CD4-positive, alpha-beta T cell treated with Interleukin-15 for 1 hour (primary cell): ENCODE data around the gene ASGR2.
"Not testable (repeated sequence)": the region's sequence is repeated elsewhere in the genome, so short reads cannot be mapped to it uniquely, and the experiment has no call there.

ENCODE experiments used
- DNase-seq: peaks from one replicate; pipeline ENCODE4 v3.0.0-alpha.2; 2020

Gene ASGR2

DNA sequence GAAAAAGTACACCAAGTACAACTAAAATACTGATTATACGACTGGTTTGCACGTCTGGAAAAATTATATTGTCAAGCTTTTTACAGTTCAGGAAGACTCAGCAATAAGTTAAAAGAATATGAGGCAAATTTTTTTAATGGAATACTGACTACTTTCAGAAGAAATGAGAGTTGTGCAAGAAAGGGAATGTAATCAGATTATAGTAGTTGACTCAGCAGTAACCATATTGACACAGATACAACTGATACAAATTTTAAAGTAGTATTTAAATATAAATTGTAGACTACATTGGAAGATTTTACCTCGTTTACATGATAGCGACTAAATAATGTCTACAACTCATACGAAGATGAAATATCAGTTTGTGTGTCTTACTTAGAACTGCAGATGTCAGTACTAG, 16.7 kb downstream of the ASGR2 start:
- DNase-seq: no peak

DNA sequence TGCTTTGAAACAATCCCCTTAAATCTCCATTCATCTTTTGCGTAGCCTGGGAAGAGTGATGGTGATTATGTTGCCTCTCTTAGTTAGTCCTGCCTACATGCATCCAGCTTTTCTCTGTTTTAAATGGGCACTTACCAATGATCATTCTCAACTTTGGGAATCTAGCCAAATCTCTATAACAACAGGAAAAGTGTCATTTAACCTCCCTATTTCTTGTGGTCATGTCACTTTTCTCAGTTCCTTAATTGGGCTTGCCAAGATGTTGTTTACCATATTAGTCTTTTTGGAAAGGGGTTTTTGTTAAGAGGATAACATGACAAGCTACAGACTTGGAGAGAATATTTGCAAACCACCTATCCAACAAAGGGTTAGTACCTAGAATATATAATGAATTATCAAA, 19.0 kb downstream of the ASGR2 start:
- DNase-seq: no peak

DNA sequence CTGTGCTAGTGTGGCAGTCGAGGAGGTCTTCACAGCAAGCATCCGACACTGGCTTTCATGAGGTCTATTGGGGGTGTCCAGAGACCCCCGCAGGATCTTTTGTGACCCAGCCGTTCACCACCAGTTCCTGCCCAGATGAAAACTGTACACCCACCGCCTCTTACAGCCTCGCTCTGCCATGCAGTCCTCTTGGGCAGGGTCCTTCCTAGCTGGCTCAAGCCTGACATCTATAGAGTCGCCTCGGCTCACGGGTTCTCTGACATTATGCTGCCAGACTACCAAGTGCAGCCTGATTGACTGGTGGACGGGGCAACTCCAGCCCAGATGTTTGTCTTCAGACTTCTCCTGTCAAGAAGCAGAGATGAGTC, 20.0 kb downstream of the ASGR2 start:
- no peak for DNase-seq

DNA sequence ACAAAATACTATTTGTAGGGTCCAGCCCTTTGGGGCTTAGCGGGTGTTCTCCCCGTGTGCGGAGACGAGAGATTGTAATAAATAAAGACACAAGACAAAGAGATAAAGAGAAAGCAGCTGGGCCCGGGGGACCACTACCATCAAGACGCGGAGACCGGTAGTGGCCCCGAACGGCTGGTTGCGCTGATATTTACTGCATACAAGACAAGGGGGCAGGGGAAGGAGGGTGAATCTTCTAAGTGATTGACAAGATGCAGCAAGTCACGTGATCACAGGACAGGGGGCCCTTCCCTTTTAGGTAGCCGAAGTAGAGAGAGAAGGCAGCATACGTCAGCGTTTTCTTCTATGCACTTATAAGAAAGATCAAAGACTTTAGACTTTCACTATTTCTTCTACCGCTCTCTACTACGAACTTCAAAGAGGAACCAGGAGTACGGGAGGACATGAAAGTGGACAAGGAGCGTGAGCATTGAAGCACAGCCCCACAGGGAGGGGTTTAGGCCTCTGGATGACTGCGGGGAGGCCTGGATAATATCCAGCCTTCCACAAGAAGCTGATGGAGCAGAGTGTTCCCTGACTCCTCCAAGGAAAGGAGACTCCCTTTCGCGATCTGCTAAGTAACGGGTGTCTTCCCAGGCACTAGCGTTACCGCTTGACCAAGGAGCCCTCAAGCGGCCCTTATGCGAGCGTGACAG, 23.2 kb downstream of the ASGR2 start:
- peak; percentile 42 for DNase-seq

DNA sequence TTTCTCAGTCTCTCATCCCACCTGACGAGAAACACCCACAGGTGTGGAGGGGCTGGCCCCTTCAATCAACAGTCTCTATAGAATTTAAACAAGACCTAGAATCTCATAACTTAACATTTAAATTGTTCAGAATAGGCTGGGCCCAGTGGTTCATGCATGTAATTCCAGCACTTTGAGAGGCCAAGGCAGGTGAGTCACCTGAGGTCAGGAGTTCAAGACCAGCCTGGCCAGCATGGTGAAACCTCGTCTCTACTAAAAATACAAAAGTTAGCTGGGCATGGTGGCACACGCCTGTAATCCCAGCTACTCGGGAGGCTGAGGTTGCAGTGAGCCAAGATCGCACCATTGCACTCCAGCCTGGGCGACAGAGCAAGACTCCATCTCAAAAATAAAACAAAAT, 25.1 kb downstream of the ASGR2 start:
- DNase-seq: not testable (repeated sequence)

DNA sequence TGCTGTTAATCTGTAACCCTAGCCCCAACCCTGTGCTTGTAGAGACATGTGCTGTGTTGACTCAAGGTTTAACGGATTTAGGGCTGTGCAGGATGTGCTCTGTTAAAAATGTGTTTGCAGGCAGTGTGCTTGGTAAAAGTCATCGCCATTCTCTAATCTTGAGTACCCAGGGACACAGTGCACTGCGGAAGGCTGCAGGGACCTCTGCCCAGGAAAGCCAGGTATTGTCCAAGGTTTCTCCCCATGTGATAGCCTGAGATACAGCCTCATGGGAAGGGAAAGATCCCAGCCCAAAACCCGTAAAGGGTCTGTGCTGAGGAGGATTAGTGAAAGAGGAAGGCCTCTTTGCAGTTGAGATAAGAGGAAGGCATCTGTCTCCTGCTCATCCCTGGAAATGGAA, 26.2 kb downstream of the ASGR2 start:
- not testable (repeated sequence) for DNase-seq

DNA sequence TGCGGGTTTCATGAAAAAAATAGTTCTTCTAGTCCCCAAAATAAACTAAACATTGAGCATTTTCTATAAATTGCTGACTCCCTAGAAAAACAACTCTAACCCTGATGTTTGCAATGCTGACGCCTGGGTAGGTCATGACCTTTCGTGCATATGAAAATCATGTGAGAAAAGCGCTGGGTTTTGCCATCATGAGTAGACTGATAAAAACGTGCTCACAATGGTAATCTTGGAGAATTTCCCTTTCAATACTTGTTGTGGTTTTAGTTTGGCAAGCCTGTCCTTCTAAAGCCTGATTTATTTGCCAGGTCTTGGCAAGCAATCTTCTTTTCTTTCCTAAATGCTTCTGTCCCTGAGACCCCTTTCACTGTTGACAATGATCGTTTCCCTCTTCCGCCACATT, 30.5 kb downstream of the ASGR2 start:
- DNase-seq: no peak

DNA sequence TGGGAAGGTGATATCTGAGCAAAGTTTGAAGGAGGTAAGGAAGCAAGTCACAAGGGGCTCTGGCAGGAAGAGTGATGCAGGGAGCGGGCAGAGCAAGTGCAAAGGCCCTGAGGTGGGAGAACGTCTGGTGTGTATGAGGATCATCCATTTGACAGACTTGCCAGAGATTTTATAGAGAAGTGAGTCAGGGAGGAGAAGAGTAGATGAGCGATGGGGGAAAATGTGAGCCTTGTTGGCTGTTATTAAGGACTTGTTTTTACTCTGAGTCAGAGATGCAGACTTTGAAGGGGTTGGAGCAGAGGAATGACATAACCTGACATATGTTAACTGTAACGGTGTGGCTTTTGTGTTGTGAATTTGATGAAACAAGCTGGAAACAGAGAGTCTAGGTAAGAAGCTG, 31.0 kb downstream of the ASGR2 start:
- no peak for DNase-seq

DNA sequence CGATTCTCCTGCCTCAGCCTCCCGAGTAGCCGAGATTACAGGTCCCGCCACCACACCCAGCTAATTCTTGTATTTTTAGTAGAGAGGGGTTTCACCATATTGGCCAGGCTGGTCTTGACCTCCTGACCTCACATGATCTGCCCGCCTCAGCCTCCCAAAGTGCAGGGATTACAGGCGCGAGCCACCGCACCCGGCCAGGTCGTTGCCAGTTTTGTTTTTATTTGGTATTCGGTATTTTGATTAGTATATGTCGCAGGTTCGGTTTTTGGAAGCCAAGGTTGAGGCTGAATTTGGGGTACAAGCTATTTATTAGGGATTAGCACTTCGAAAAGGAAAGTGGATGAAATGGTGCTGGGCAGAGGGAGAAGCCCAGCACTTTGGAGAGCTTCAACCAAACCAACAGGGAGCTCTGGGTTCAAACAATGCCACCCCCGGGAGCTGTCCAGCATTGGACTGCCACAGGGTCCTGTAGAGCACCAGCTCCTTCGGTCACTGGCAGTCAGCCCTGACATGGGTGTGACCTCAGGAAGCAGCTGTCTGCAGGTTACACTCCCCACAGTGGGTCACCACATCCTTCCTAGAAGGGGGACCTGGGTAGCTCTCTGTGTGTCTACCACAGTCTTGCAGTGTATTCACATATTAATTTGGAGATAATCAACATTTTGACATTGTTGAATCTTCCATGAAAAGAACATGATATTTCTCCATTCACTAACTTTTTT, 33.1 kb downstream of the ASGR2 start:
- peak; percentile 59 for DNase-seq

DNA sequence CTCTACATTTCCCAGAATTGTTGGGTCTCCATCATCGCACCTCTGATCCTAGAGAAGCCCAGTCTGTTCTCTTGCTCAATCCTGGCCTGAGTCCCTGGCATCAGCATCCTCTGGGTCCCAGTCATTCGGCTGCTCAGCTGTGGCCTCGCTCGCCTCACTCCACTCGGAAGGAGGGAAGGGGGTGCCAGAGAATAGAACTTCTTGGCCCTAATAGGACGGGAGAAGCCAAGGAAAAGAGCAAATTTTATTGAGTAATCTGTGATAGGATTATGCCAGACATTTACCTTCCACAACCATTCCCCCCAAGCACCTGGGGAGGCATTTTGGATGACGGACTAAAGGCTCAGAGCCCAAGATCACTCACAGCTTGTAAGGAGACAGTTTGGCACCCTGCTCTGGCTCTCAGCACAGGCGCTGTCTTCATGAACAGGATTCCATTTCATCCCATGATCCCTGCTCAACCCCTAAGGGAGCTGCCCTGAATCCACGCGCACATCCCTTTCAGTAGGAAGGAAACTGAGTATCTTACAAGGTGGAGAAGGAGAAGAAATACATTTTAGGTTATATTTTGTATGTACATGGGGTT, 34.1 kb downstream of the ASGR2 start:
- DNase-seq: no peak

DNA sequence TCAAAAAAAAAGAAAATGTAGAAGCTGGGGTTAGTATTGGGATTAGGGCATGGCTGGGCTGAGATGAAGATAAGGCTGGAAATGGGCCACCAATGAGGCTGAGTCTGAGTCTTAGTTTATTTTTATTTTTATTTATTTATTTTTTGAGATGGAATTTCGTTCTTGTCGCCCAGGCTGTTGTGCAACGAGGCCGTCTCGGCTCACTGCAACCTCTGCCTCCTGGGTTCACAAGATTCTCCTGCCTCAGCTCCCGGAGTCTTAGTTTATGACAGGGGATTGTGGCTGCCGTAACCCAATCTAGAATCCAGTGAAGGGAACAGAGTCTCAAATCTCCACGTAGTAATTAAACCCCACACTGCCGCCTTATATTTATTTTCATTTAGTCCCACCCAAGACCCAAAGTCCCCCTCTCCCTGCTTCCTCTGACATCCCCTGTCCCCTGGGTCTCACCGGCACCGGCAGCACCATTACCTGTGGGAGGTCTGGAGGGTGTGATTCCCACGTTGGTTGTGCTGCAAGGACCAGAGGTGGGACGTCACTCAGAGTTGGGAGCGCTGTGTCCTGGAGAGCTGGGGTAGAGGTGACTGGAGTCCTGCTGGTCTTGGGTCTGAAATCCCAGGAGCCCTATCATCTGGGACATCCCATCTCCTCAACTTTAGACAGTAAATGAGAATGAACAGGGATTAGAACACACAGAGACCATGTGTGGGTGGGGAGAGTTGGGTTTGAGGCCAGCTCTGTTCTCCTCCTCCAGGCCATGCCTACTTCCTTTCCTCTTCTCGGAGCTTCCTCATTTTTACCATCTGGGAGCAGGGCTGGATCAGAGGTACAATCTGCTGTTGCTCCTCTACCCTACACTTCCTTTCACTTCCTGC, 34.8 kb downstream of the ASGR2 start, which contains the start of gene CLEC10A:
Gene CLEC10A (minus strand): TSS at position 671 of the 875 bp plus-strand sequence. CDS start 1,439 bp downstream, outside the sequence.
- no peak for DNase-seq

DNA sequence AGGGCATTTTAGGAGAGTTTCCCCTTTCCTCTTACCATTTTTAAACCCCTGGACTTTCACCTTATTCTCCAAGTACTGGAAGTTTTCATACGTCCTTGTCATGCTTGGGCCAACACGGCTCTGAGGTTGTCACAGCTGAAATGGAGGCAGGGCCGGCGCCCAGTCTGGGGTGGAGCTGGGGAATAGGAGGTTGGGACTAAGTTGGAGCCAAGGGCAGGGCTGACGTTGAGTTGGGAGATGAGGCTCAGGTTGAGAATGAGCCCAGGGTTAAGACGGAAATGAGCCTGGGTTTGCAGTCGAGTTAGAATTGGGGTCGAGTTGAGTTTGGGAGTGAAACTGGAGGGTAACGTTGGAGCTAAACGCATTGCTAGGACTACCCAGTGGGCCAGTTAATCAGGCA, 35.9 kb downstream of the ASGR2 start:
- no peak for DNase-seq

DNA sequence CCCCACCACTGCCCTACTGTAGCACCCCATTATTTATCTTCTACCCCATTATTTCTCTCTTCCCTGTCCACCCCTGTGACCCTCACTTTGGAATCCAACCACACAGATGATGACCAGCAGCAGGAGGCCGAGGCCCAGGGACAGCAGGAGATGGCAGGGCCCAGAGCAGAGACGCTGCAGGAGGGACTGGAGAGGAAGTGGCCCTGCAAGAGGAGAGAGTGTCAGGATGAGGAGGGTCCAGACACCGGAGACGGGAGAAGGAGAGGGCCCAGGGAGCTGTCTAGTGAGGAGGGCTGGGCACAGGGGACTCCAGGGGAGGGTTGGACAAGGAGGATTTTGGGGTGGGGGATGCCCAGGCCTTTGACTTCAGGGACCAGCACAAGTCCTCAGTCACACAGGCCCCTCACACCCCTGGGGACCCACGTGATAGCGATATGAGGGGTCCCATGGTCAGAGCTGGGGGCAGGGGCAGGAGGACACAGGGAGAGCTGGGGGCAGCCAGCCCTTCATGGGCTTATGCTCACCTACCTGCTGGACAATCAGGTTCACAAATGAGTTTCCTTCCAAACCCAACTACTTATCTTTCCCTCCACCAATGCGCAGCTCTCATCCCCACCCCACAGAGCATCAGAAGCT, 36.6 kb downstream of the ASGR2 start:
- no peak for DNase-seq

DNA sequence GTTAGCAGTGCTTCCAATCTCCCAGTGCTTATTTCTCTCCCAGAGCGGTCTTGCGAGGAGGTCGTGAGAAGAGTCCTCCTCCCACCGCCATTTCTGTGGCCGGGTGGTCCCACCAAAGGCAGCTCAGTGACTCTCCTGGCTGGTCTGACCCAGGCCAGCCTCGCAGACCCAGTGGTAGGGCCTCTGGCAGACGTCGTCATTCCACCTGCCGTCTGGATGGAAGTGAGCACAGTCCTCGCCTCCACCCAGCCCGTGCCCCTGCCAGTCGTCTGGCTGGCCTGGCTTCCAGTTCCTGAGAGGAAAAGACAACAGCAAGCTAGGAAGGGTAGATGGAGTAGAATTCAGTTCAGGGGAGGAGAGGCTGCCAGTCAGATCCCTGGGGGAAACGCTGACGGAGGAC, 39.7 kb downstream of the ASGR2 start:
- no peak for DNase-seq

DNA sequence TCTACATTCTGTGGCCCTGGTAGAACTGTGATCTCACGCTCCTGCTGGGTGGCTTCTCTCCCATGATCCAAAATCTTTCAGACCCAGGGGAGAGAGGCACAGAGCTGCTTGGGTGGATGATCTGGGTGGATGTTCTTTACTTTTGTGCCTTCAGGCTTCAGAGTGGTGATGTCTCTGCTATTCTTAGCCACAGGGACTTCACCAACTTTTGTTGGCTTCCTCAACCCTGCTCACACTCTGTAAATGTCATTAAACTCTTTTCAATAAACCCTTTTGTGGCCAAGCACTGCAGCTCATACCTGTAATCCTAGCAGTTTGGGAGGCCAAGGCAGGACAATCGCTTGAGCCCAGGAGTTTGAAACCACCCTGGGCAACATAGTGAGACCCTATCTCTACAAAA, 42.2 kb downstream of the ASGR2 start:
- no peak for DNase-seq

DNA sequence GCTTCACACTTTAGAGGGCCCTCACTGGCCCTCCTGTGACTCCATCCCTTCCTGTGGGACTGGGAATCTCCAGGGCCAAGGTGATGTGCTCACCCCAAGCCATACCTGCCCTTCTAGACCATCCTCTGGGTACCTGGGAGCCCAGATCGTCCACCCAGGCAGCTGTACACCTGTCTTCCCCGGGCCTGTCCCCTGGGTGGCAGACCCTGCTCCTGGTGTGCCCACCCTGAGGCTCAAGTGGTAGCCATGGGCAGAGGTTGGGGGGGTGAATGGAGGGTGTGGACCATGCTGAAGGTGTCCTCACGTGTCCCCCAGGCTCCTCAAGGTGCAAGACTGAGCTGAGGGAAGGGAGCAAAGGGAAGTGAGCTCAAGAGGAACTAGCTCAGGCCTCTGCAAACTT, 43.9 kb downstream of the ASGR2 start:
- DNase-seq: no peak

DNA sequence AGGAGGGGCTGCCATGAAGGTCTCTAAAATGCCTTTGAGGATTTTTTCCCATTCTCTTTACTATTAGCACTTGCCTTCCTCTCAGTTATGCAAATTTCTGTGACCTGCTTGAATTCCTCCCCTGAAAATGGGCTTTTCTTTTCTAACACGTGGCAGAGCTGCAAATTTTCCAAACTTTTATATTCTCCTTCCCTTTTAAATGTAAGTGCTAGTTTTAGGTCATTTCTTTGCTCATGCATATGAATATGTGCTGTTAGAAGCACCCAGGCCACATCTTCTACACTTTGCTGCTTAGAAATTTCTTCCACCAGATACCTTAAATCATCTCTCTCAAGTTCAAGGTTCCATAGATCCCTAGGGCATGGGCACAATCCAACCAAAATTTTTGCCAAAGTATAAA, 46.4 kb downstream of the ASGR2 start:
- no peak for DNase-seq

DNA sequence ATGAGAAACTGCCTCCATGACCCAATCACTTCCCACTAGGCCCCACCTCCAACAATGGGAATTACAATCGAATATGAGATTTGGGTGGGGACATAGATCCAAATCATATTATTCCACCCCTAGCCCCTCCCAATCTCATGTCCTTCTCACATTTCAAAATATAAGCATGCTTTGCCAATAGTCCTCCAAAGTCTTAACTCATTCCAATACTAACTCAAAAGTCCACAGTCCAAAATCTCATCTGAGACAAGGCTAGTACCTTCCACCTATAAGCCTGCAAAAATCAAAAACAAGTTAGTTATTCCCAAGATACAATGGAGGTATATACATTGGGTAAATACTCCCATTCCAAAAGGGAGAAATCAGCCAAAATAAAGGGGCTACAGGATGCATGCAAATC, 47.4 kb downstream of the ASGR2 start:
- no peak for DNase-seq

DNA sequence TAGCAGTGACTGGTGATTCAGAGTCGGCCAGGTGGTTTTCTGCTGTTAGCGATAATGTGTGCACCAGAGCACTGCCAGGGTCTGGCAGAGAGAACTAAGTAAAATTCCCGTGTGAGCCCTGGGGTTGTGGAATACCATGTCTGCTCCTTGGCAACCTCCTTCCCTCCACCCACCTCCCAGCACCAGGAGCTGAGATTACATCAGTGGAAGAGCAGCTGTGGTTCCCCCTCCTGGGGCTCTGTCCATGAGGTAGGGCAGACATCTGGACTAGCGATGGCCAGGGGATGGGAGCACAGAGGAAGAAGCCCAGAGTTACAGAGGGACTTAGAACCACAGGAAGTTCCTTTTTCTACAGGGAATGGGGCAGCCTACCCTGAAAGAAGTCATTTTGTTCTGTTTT, 50.4 kb downstream of the ASGR2 start:
- DNase-seq: no peak

DNA sequence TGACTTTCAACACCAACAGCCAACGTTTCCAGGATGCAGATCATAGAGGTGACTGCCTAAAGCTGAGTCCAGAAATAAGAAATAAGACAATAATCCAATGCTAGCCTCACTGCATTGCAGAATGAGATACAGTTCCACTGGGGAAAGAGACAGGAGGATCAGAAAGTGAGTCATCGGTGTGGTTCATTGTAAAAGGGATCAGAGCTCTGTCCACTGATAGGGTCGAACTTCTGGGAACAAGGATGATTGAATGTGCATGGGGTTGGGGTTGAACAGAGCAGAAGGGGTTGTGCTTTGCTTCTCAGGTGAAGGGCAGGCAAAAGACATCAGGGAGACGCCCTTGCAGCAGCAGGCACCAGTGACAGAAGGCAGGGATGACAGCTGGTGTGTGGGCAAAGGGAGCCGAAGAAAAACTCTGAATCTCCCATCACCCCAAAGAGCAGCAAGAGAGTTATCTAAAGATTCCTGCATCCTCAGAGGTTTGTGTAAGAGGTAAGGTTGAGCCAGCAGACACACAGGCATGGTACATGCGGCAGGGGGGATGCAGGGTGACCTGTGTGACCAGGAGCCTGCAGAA, 51.0 kb downstream of the ASGR2 start:
- no peak for DNase-seq

DNA sequence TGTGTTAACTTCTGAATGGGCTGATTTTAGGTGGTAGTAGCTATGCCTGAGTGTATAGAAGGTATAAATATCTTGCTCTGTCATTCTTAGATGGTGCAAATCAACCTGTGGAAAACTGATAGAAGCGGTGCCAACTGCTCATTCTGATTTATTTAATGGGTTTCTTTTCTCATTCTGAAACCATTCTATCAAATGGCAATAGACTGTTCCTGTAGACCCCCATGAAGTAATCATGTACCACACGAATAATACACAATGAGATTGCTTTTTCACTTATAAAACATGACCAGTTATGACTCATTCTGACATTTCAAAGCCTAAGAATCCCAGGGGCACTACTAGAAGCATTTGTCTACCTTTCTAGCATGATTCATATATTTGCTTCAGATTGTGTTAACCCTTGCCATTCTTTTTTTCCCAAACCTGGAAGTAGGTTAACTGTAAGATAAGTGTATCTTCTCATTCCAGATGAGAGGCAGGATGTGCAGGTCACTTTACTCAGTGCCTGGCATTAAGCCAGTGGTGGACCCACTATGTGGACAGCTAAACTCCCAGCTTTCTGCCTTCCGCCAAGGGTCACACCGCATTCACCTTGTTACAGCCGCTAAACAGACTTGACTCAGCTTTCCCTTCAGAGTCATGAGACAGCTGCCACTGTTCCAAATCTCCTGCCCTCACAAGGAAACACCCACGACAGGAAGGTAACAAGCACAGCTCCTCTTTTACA, 54.3 kb downstream of the ASGR2 start:
- DNase-seq: no peak
